ENCODE results near the gene PDGFA.

DNA sequence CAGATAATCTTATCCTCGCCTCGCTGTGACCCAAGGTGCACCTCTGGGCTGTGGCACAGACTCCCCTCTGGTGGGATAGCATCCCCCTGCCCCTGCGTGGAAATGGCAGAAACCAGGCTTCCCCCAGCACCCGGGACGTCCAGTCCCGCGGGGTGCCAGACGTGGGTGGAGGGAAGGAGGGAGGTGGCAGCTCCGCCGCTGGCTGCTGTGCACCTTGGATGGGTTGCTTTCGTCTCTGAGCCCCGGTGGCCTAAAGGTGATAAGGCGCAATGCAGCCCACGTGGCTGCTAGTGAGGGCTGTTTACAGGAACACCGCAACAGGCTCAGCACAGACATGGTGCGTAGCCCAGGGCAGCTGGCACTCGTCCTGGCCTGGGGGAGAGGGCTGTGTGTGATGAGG lies 13.6 kb upstream of the PDGFA start:
- TF ChIP-seq EZH2 (IDR thresholded peaks at IDR 0.05; ENCODE audit: low read length) (no peak), CTCF (optimal IDR thresholded peaks at IDR 0.05 in 1 of 3, IDR thresholded peaks at IDR 0.05 in 1 of 3, conservative IDR thresholded peaks at IDR 0.05 in 1 of 3; ENCODE audit: extremely low read depth in 1 of 3, insufficient read depth in 2 of 3, low read length in 3 of 3) (no peak)
